Neural progenitor cell (in vitro differentiated cells): ENCODE data around the gene PLEK. TPM values are rescaled to one million over a fixed set of nuclear protein-coding genes. Genes with fewer than 3 reads are reported as not detected.
A peak's percentile ranks its signal among the peaks of the same experiment; 100 is the strongest.

Experiments
- DNase-seq: peaks from one replicate; pipeline ENCODE4 v3.0.0-alpha.2; 2016; ENCODE audit warnings: low spot score
- H2AFZ ChIP-seq: fragments of 200-600 bp; sonication (generic); replicated peaks from 2 replicates; pipeline ENCODE4 v1.6.1; 2016; ENCODE audit warnings: antibody characterized with exemption
- H3F3A ChIP-seq: fragments of 200-600 bp; sonication (generic); 2 replicates; pipeline ENCODE4 v1.6.1; 2016; ENCODE audit warnings: antibody characterized with exemption, low read depth
- H3K27ac ChIP-seq: fragments of 200-600 bp; sonication (generic); 2 replicates; pipeline ENCODE4 v1.5.1; 2016; ENCODE audit warnings: mild to moderate bottlenecking
- H3K27me3 ChIP-seq: fragments of 200-600 bp; sonication (generic); 2 replicates; pipeline ENCODE4 v1.6.1; 2016; ENCODE audit warnings: mild to moderate bottlenecking, moderate library complexity
- H3K36me3 ChIP-seq: fragments of 200-600 bp; sonication (generic); 2 replicates; pipeline ENCODE4 v1.5.1; 2016
- H3K4me1 ChIP-seq: fragments of 200-600 bp; sonication (generic); 2 replicates; pipeline ENCODE4 v1.6.1; 2016; ENCODE audit warnings: mixed run types
- H3K4me2 ChIP-seq: fragments of 200-600 bp; sonication (generic); 2 replicates; pipeline ENCODE4 v1.6.1; 2016
- H3K4me3 ChIP-seq: fragments of 200-600 bp; sonication (generic); 2 replicates; pipeline ENCODE4 v1.5.1; 2016
- H3K79me2 ChIP-seq: fragments of 200-600 bp; sonication (generic); 2 replicates; pipeline ENCODE4 v1.6.1; 2016; ENCODE audit warnings: low read depth
- H3K9ac ChIP-seq: fragments of 200-600 bp; sonication (generic); 2 replicates; pipeline ENCODE4 v1.6.1; 2016
- H3K9me3 ChIP-seq: fragments of 200-600 bp; sonication (generic); 2 replicates; pipeline ENCODE4 v1.5.1; 2016; ENCODE audit warnings: low read depth
- H4K20me1 ChIP-seq: fragments of 200-600 bp; sonication (generic); 2 replicates; pipeline ENCODE4 v1.6.1; 2016; ENCODE audit warnings: low read depth
- H3K27ac Mint-ChIP-seq: 3 replicates; pipeline ENCODE4 v1.8.0; 2021; ENCODE audit warnings: mixed read lengths
- H3K27me3 Mint-ChIP-seq: 2 replicates; pipeline ENCODE4 v1.8.0; 2022; ENCODE audit warnings: low read depth, mild to moderate bottlenecking, inconsistent platforms, moderate library complexity, mixed read lengths; ENCODE audit not compliant: insufficient read depth
- H3K36me3 Mint-ChIP-seq: 3 replicates; pipeline ENCODE4 v1.8.0; 2021; ENCODE audit warnings: mixed read lengths
- H3K4me1 Mint-ChIP-seq: 3 replicates; pipeline ENCODE4 v1.8.0; 2021; ENCODE audit warnings: mixed read lengths
- H3K4me3 Mint-ChIP-seq: 3 replicates; pipeline ENCODE4 v1.8.0; 2021; ENCODE audit warnings: mild to moderate bottlenecking, moderate library complexity, mixed read lengths
- H3K9me3 Mint-ChIP-seq: 3 replicates; pipeline ENCODE4 v1.8.0; 2020; ENCODE audit warnings: mixed read lengths
- EZH2 ChIP-seq: fragments of 200-600 bp; sonication (generic); IDR thresholded peaks from 2 replicates; pipeline ENCODE4 v1.6.1; 2017; ENCODE audit warnings: antibody characterized with exemption, mild to moderate bottlenecking, moderate library complexity
- EZH2phosphoT487 ChIP-seq: fragments of 200-600 bp; sonication (generic); IDR thresholded peaks from 2 replicates; pipeline ENCODE4 v1.6.1; 2017; ENCODE audit warnings: antibody characterized with exemption
- total RNA-seq: library from RNA; depleted of rRNA; stranded (reverse); fragments of >200 nt; gene quantifications from 2 replicates; pipeline ENCODE4 v1.2.3, GENCODE V29; 2015; ENCODE audit warnings: low replicate concordance
- TF ChIP-seq, protein P1 (sequence below): fragments of 200-600 bp; sonication (generic); IDR thresholded peaks from 2 replicates; pipeline ENCODE4 v1.5.1; 2017; ENCODE audit warnings: antibody characterized with exemption, mild to moderate bottlenecking

PLEK gene
- total RNA-seq, 1 donor from 2014 or later = not detected

- H3K27ac ChIP-seq = no peak overlapping the region
- no peak overlapping the region for H3K9ac ChIP-seq
- no peak for TF ChIP-seq EZH2
- no peak for TF ChIP-seq EZH2phosphoT487
- TF ChIP-seq, protein P1, sequence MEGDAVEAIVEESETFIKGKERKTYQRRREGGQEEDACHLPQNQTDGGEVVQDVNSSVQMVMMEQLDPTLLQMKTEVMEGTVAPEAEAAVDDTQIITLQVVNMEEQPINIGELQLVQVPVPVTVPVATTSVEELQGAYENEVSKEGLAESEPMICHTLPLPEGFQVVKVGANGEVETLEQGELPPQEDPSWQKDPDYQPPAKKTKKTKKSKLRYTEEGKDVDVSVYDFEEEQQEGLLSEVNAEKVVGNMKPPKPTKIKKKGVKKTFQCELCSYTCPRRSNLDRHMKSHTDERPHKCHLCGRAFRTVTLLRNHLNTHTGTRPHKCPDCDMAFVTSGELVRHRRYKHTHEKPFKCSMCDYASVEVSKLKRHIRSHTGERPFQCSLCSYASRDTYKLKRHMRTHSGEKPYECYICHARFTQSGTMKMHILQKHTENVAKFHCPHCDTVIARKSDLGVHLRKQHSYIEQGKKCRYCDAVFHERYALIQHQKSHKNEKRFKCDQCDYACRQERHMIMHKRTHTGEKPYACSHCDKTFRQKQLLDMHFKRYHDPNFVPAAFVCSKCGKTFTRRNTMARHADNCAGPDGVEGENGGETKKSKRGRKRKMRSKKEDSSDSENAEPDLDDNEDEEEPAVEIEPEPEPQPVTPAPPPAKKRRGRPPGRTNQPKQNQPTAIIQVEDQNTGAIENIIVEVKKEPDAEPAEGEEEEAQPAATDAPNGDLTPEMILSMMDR = no peak
- no peaks in the 10 kb centered on the region for H3K79me2 ChIP-seq
- H3K27me3 ChIP-seq = no peaks in the 10 kb centered on the region
- Mint-ChIP-seq H3K27me3 (no peaks in the 10 kb centered on the region), H3K36me3 (no peaks in the 10 kb centered on the region), H3K4me3 (no peak overlapping the region), H3K9me3 (no peaks in the 10 kb centered on the region), H3K4me1 (peaks cover 12% of the 10 kb centered on the region), H3K27ac (no peak overlapping the region)
- H4K20me1 ChIP-seq = no peaks in the 10 kb centered on the region
- H3K9me3 ChIP-seq = no peaks in the 10 kb centered on the region
- no peaks in the 10 kb centered on the region for H3K36me3 ChIP-seq
- DNase-seq = no peak
- H2AFZ ChIP-seq = no peak overlapping the region
- H3K4me2 ChIP-seq = no peak overlapping the region
- H3F3A ChIP-seq = no peaks in the 10 kb centered on the region
- no peak overlapping the region for H3K4me3 ChIP-seq
- peaks cover 12% of the 10 kb centered on the region for H3K4me1 ChIP-seq
Observed at GRCh38 chr2:68386365-68386764, 21.3 kb downstream of the PLEK start.

- H3K27me3 ChIP-seq = no peaks in the 10 kb centered on the region
- no peaks in the 10 kb centered on the region for H4K20me1 ChIP-seq
- H3K27ac ChIP-seq = no peak overlapping the region
- H3K4me3 Mint-ChIP-seq = no peak overlapping the region
- H3K4me2 ChIP-seq = no peak overlapping the region
- no peak overlapping the region for H3K27ac Mint-ChIP-seq
- H3K4me3 ChIP-seq = no peak overlapping the region
- no peaks in the 10 kb centered on the region for H3K9me3 Mint-ChIP-seq
- no peaks in the 10 kb centered on the region for H3K9me3 ChIP-seq
- no peaks in the 10 kb centered on the region for H3K79me2 ChIP-seq
- TF ChIP-seq, protein P1 = no peak
- TF ChIP-seq EZH2 (no peak), EZH2phosphoT487 (no peak)
- peaks cover 12% of the 10 kb centered on the region for H3K4me1 ChIP-seq
- no peaks in the 10 kb centered on the region for H3K36me3 Mint-ChIP-seq
- no peak overlapping the region for H3K9ac ChIP-seq
- peak overlapping the region; percentile 10 for H2AFZ ChIP-seq
- H3K27me3 Mint-ChIP-seq = no peaks in the 10 kb centered on the region
- no peak for DNase-seq
- H3F3A ChIP-seq = no peaks in the 10 kb centered on the region
- H3K4me1 Mint-ChIP-seq = peaks cover 12% of the 10 kb centered on the region
- H3K36me3 ChIP-seq = no peaks in the 10 kb centered on the region
Observed at GRCh38 chr2:68387408-68388350, 22.6 kb downstream of the PLEK start.

- H3K9ac ChIP-seq = no peak overlapping the region
- no peaks in the 10 kb centered on the region for H3K79me2 ChIP-seq
- no peak overlapping the region for H3K27ac ChIP-seq
- peaks cover 12% of the 10 kb centered on the region for H3K4me1 Mint-ChIP-seq
- no peaks in the 10 kb centered on the region for H3K36me3 Mint-ChIP-seq
- no peak overlapping the region for H3K27ac Mint-ChIP-seq
- H3K4me1 ChIP-seq = peaks cover 12% of the 10 kb centered on the region
- no peak for DNase-seq
- H3K9me3 ChIP-seq = no peaks in the 10 kb centered on the region
- H3K4me3 ChIP-seq = no peak overlapping the region
- no peak overlapping the region for H2AFZ ChIP-seq
- no peaks in the 10 kb centered on the region for H3F3A ChIP-seq
- H3K4me3 Mint-ChIP-seq = no peak overlapping the region
- no peaks in the 10 kb centered on the region for H4K20me1 ChIP-seq
- TF ChIP-seq EZH2 (no peak), EZH2phosphoT487 (no peak)
- TF ChIP-seq, protein P1 = no peak
- no peaks in the 10 kb centered on the region for H3K27me3 Mint-ChIP-seq
- no peak overlapping the region for H3K4me2 ChIP-seq
- H3K9me3 Mint-ChIP-seq = no peaks in the 10 kb centered on the region
- no peaks in the 10 kb centered on the region for H3K36me3 ChIP-seq
- H3K27me3 ChIP-seq = no peaks in the 10 kb centered on the region
Observed at GRCh38 chr2:68388358-68388757, 23.3 kb downstream of the PLEK start.
